CD4-positive, alpha-beta T cell treated with Interferon gamma for 1 hour (primary cell): ENCODE data around the gene ADRA2B.

ENCODE experiments used
- DNase-seq: peaks from one replicate; pipeline ENCODE4 v3.0.0-alpha.2; 2020

ADRA2B gene

GRCh38 chr2:96103187-96103601 lies 13.2 kb downstream of the ADRA2B start:
- DNase-seq: no peak

GRCh38 chr2:96102596-96103186 lies 13.7 kb downstream of the ADRA2B start:
- DNase-seq: no peak

GRCh38 chr2:96100893-96101304 lies 15.5 kb downstream of the ADRA2B start:
- no peak for DNase-seq

- DNase-seq: no peak
Observed at GRCh38 chr2:96099861-96100798, 16.2 kb downstream of the ADRA2B start.

- no peak for DNase-seq
Observed at GRCh38 chr2:96098900-96099590, 17.3 kb downstream of the ADRA2B start.

- no peak for DNase-seq
Observed at GRCh38 chr2:96097951-96098823, 18.2 kb downstream of the ADRA2B start.

GRCh38 chr2:96097441-96097840 lies 18.9 kb downstream of the ADRA2B start:
- DNase-seq: no peak

GRCh38 chr2:96095116-96095636 lies 21.2 kb downstream of the ADRA2B start:
- no peak for DNase-seq

GRCh38 chr2:96093528-96093927 lies 22.8 kb downstream of the ADRA2B start:
- no peak for DNase-seq

- no peak for DNase-seq
Observed at GRCh38 chr2:96092951-96093350, 23.4 kb downstream of the ADRA2B start.

GRCh38 chr2:96092573-96092877 lies 23.8 kb downstream of the ADRA2B start:
- DNase-seq: no peak

- no peak for DNase-seq
Observed at GRCh38 chr2:96091711-96092572, 24.4 kb downstream of the ADRA2B start.

GRCh38 chr2:96091141-96091710 lies 25.1 kb downstream of the ADRA2B start:
- DNase-seq: no peak

GRCh38 chr2:96090196-96090926 lies 26.0 kb downstream of the ADRA2B start:
- no peak for DNase-seq

- no peak for DNase-seq
Observed at GRCh38 chr2:96089356-96090195, 26.8 kb downstream of the ADRA2B start.

- no peak for DNase-seq
Observed at GRCh38 chr2:96088340-96089335, 27.7 kb downstream of the ADRA2B start.

- DNase-seq: no peak
Observed at GRCh38 chr2:96087130-96087529, 29.2 kb downstream of the ADRA2B start.
